Right atrium auricular region (tissue), 2 donors: ENCODE measurements around the gene ADAMTS9. TPM values are rescaled to one million over a fixed set of nuclear protein-coding genes. Genes with fewer than 3 reads are reported as not detected.
A peak's percentile ranks its signal among the peaks of the same experiment; 100 is the strongest.

Source experiments
- DNase-seq: peaks from one replicate; pipeline ENCODE4 v3.0.0-alpha.2; 2019; ENCODE audit warnings: low spot score
- H3K27ac ChIP-seq, 2 donors: fragments of 200-600 bp; sonication (generic); 1 replicate in 1 of 2; 2 replicates in 1 of 2; pipeline ENCODE4 v1.5.1; 2016 to 2019
- H3K27me3 ChIP-seq, 2 donors: fragments of 200-600 bp; sonication (generic); one replicate each; pipeline versions ENCODE4 v1.5.1 to v1.6.0; 2017 to 2019
- H3K36me3 ChIP-seq: fragments of 200-600 bp; sonication (generic); one replicate; pipeline ENCODE4 v1.5.1; 2016
- H3K4me1 ChIP-seq, 2 donors: fragments of 200-600 bp; sonication (generic); one replicate each; pipeline versions ENCODE4 v1.5.1 to v1.6.0; 2017 to 2019
- H3K4me3 ChIP-seq, 2 donors: fragments of 200-600 bp; sonication (generic); 1 replicate in 1 of 2; 2 replicates in 1 of 2; pipeline ENCODE4 v1.5.1; 2017 to 2019; ENCODE audit warnings: mild to moderate bottlenecking in 1 of 2, moderate library complexity in 1 of 2
- H3K9me3 ChIP-seq, 2 donors: fragments of 200-600 bp; sonication (generic); one replicate each; pipeline ENCODE4 v1.5.1; 2019
- total RNA-seq, 2 donors: library from RNA; depleted of rRNA; stranded (reverse); fragments of >200 nt; gene quantifications; one replicate each; pipeline ENCODE4 v1.1.0, GENCODE V29; 2016
- TF ChIP-seq, protein P1 (sequence below), 2 donors: fragments of 200-600 bp; sonication (generic); IDR thresholded peaks; one replicate each; pipeline ENCODE4 v1.5.1; 2019; ENCODE audit warnings: antibody characterized with exemption in 2 of 2

Gene ADAMTS9
- total RNA-seq, 2 donors from 2014 or later: 20.2 to 21.0 TPM

- H3K4me3 ChIP-seq: no peak overlapping the region
- H3K9me3 ChIP-seq: no peaks in the 10 kb centered on the region
- DNase-seq: no peak
- peaks cover 37% of the 10 kb centered on the region for H3K36me3 ChIP-seq
- TF ChIP-seq, protein P1, sequence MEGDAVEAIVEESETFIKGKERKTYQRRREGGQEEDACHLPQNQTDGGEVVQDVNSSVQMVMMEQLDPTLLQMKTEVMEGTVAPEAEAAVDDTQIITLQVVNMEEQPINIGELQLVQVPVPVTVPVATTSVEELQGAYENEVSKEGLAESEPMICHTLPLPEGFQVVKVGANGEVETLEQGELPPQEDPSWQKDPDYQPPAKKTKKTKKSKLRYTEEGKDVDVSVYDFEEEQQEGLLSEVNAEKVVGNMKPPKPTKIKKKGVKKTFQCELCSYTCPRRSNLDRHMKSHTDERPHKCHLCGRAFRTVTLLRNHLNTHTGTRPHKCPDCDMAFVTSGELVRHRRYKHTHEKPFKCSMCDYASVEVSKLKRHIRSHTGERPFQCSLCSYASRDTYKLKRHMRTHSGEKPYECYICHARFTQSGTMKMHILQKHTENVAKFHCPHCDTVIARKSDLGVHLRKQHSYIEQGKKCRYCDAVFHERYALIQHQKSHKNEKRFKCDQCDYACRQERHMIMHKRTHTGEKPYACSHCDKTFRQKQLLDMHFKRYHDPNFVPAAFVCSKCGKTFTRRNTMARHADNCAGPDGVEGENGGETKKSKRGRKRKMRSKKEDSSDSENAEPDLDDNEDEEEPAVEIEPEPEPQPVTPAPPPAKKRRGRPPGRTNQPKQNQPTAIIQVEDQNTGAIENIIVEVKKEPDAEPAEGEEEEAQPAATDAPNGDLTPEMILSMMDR (IDR thresholded peaks at IDR 0.05): no peak
- no peak overlapping the region for H3K27ac ChIP-seq
- peaks cover 0 to 12% of the 10 kb centered on the region in 2 donors for H3K4me1 ChIP-seq
- H3K27me3 ChIP-seq: no peaks in the 10 kb centered on the region
Observed at GRCh38 chr3:64541803-64542202, 146.0 kb downstream of the ADAMTS9 start.

DNA sequence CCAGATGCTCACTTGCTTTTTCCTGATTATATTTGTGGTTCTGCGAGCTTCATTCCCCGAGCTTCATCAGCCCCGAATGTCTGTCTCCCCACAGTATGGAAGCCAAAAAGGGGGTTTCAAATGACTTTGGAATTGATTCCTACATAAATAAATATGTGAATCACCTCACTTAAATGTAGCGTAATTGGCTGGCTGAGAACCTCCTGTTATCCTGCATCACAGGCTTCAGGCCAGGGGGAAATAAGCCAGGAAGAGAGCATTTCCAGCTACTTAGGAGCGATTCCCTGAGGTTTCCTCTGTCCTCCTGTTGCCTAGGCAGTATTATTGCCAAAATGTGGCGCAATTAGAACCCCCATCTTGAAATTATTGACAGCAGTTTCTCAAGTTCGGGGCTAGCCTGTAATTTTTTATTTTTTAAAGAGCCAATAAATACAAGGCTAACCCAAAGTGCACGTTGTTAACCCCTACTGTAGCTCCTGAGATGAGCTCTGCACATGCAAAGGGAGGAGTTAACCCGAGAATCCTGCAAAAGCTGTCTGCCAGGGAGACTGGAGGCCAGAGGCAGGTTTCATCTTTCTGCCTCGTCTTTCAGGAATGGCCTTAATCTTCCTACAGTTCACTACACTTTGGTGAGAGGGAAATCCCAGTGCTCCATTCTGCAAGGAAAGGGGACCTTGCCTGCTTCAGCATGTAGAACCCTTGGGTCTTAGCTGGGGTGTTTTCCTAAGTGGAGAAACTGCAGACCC lies 148.2 kb downstream of the ADAMTS9 start:
- Histone ChIP-seq H3K4me1 (peaks cover 0 to 12% of the 10 kb centered on the region in 2 donors), H3K4me3 (no peak overlapping the region), H3K27me3 (no peaks in the 10 kb centered on the region), H3K9me3 (no peaks in the 10 kb centered on the region), H3K36me3 (peaks cover 29% of the 10 kb centered on the region), H3K27ac (no peak overlapping the region)
- TF ChIP-seq, protein P1 (IDR thresholded peaks at IDR 0.05): no peak
- no peak for DNase-seq

DNA sequence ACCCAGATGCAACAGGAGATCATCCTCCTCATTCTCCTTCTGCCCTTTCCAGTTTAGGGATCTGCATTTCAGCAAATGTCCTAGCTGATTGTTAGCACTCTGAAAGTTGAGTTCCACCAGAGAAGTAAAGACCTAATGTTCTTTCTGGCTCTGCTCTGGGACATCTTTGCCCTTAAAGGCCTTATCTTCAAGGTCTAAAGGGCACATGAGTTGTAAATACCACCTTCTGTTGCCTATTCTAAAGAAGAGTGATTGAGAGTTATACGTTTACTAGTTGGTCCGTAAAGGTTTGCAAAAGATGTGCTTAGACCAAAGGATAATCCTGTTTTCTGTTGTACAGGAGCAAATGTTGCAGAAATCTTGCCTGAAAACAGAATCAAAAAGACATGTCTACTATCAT lies 151.6 kb downstream of the ADAMTS9 start:
- H3K4me1 ChIP-seq: peaks cover 0 to 22% of the 10 kb centered on the region in 2 donors
- no peak for DNase-seq
- no peak overlapping the region for H3K27ac ChIP-seq
- no peaks in the 10 kb centered on the region for H3K27me3 ChIP-seq
- H3K4me3 ChIP-seq: no peak overlapping the region
- no peaks in the 10 kb centered on the region for H3K9me3 ChIP-seq
- TF ChIP-seq, protein P1 (IDR thresholded peaks at IDR 0.05): no peak
- H3K36me3 ChIP-seq: peaks cover 20% of the 10 kb centered on the region

DNA sequence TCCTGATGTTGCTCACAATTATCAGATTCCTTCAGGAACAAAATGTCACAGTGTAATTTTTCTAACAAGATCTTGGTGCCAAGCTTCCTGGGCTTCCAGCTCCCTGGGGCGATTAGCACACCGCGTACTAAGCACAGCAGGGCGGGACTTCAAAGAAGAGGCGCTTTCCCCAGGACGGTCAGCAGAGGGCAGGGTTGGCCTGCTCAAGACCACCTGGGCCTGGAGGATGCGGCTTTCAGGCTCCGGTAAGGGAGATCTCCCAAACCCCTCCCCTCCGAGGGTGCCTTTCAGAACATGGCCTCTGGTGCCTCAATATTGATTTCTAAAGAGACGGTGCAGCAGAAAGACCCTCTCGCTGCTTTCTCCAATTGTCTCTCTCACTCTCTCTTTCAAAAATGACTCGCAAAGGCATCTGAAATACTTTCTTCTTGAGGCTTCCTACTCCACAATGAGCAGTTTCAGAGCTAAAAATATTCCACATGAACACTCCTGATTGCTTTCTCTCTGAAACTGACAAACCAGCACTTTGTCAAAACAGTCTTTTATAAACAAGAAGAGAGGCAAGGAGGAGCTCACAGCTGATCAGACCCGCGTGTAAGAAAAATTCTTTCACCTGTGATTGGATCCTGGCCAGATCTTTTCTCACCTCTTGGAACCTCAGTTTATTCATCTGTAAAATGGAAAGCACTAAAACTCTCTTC lies 154.0 kb downstream of the ADAMTS9 start:
- TF ChIP-seq, protein P1 (IDR thresholded peaks at IDR 0.05): peak; percentile 70 to 91
- Histone ChIP-seq H3K27me3 (no peaks in the 10 kb centered on the region), H3K9me3 (no peaks in the 10 kb centered on the region), H3K4me1 (peaks cover 0 to 10% of the 10 kb centered on the region in 2 donors), H3K27ac (peak overlapping the region in 1 of 2 donors; percentile 13), H3K4me3 (no peak overlapping the region), H3K36me3 (peaks cover 4% of the 10 kb centered on the region)
- peak; percentile 89 for DNase-seq

GRCh38 chr3:64530434-64531049 lies 157.3 kb downstream of the ADAMTS9 start:
- DNase-seq: peak; percentile 75
- H3K36me3 ChIP-seq: peaks cover 22% of the 10 kb centered on the region
- H3K9me3 ChIP-seq: no peaks in the 10 kb centered on the region
- no peak overlapping the region for H3K27ac ChIP-seq
- H3K4me1 ChIP-seq: peaks cover 0 to 10% of the 10 kb centered on the region in 2 donors
- no peaks in the 10 kb centered on the region for H3K27me3 ChIP-seq
- TF ChIP-seq, protein P1 (IDR thresholded peaks at IDR 0.05): peak; percentile 67 to 79
- H3K4me3 ChIP-seq: no peak overlapping the region
